PC-9 (cell line): ENCODE results near the gene PRKCA.

ENCODE experiments used
- CTCF ChIP-seq: fragments of 200-600 bp; sonication (generic); conservative IDR thresholded peaks from 2 replicates; pipeline ENCODE4 v1.6.1; 2017; ENCODE audit warnings: mixed run types, antibody characterized with exemption, mild to moderate bottlenecking, moderate library complexity
- EZH2 ChIP-seq: fragments of 200-600 bp; sonication (generic); IDR thresholded peaks from 2 replicates; pipeline ENCODE4 v1.8.0; 2017; ENCODE audit warnings: antibody characterized with exemption, low read depth

- TF ChIP-seq EZH2 (no peak), CTCF (no peak)
Observed at GRCh38 chr17:66580184-66580955, 278.0 kb downstream of the PRKCA start.
